H1 (cell line): ENCODE measurements around the gene ASTN2. TPM values are rescaled to one million over a fixed set of nuclear protein-coding genes. Genes with fewer than 3 reads are reported as not detected.

Source experiments
- CTCF ChIA-PET: fragments of 300-600 bp; sonication (Branson Sonifier 250); formaldehyde crosslinking; loops from one replicate; lab custom pipeline; 2021; ENCODE audit not compliant: partially characterized antibody; lab: Charles Lee
- POLR2A ChIA-PET: fragments of 300-600 bp; sonication (Branson Sonifier 250); formaldehyde crosslinking; loops from one replicate; lab custom pipeline; 2021; ENCODE audit warnings: inconsistent platforms; ENCODE audit not compliant: partially characterized antibody; lab: Charles Lee
- DNase-seq, 2 experiments: peaks; one replicate each; pipeline versions ENCODE4 v3.0.0 to v3.0.0-alpha.2; 2010 to 2022; ENCODE audit warnings: low spot score in 2 of 2, low read depth in 1 of 2, mixed read lengths in 1 of 2
- FAIRE-seq: peaks from 2 replicates; lab custom pipeline; 2011; peaks lifted over from hg19 to GRCh38; lab: Jason Lieb, UNC
- H2AFZ ChIP-seq: 2 replicates; pipeline ENCODE4 v1.8.1; 2012; ENCODE audit warnings: low read length, inconsistent platforms
- H2AK5ac ChIP-seq: 2 replicates; pipeline ENCODE4 v1.6.1; 2013; ENCODE audit warnings: low read depth, low read length
- H2BK120ac ChIP-seq: replicated peaks from 2 replicates; pipeline ENCODE3; 2013; ENCODE audit warnings: low read depth, low read length, inconsistent platforms
- H2BK12ac ChIP-seq: 2 replicates; pipeline ENCODE4 v1.6.1; 2013; ENCODE audit warnings: low read depth, low read length
- H2BK15ac ChIP-seq: 2 replicates; pipeline ENCODE4 v1.6.1; 2013; ENCODE audit warnings: low read length
- H2BK20ac ChIP-seq: 2 replicates; pipeline ENCODE4 v1.6.1; 2013; ENCODE audit warnings: low read length
- H2BK5ac ChIP-seq: 2 replicates; pipeline ENCODE4 v1.6.1; 2013; ENCODE audit warnings: low read depth, low read length
- H3K14ac ChIP-seq: 2 replicates; pipeline ENCODE4 v1.6.1; 2013; ENCODE audit warnings: inconsistent platforms; ENCODE audit not compliant: insufficient read length
- H3K18ac ChIP-seq: 2 replicates; pipeline ENCODE4 v1.6.1; 2013; ENCODE audit warnings: low read length; ENCODE audit errors: extremely low read depth
- H3K23ac ChIP-seq: 2 replicates; pipeline ENCODE4 v1.6.1; 2013; ENCODE audit warnings: inconsistent platforms; ENCODE audit not compliant: insufficient read length
- H3K23me2 ChIP-seq: 2 replicates; pipeline ENCODE4 v1.6.1; 2013; ENCODE audit warnings: low read depth, low read length
- H3K27ac ChIP-seq: 2 replicates; pipeline ENCODE4 v1.6.1; 2011; ENCODE audit warnings: low read depth, low read length, inconsistent platforms
- H3K27me3 ChIP-seq, 4 experiments: replicated peaks in 1 of 4; 1 replicate in 1 of 4; 2 replicates in 3 of 4; pipeline versions ENCODE4 v1.6.1 to v1.8.1; 2011 to 2013; ENCODE audit warnings: low read length in 3 of 4, mild to moderate bottlenecking in 3 of 4, inconsistent platforms in 2 of 4, mixed read lengths in 2 of 4, moderate library complexity in 1 of 4; ENCODE audit not compliant: control insufficient read depth in 3 of 4, insufficient read depth in 3 of 4; ENCODE audit errors: extremely low read depth in 1 of 4
- H3K36me3 ChIP-seq, 4 experiments: 2 replicates each; pipeline versions ENCODE4 v1.6.1 to v1.8.1; 2011 to 2013; ENCODE audit warnings: mild to moderate bottlenecking in 4 of 4, low read length in 3 of 4, moderate library complexity in 2 of 4, control low read depth in 1 of 4, inconsistent platforms in 1 of 4; ENCODE audit not compliant: insufficient read depth in 4 of 4, control insufficient read depth in 2 of 4
- H3K4ac ChIP-seq: replicated peaks from 2 replicates; pipeline ENCODE3; 2013; ENCODE audit warnings: low read length, low read depth, mixed read lengths, inconsistent platforms; ENCODE audit not compliant: insufficient read length
- H3K4me1 ChIP-seq, 4 experiments: replicated peaks in 1 of 4; 1 replicate in 1 of 4; 2 replicates in 3 of 4; pipeline versions ENCODE4 v1.6.1 to v1.8.1; 2011 to 2013; ENCODE audit warnings: low read length in 3 of 4, inconsistent platforms in 2 of 4, mixed read lengths in 1 of 4; ENCODE audit not compliant: insufficient read depth in 4 of 4, control insufficient read depth in 3 of 4
- H3K4me2 ChIP-seq, 2 experiments: 2 replicates each; pipeline versions ENCODE4 v1.6.1 to v1.8.1; 2011 to 2013; ENCODE audit warnings: low read depth in 2 of 2, low read length in 2 of 2, control low read depth in 1 of 2, inconsistent platforms in 1 of 2, mild to moderate bottlenecking in 1 of 2; ENCODE audit not compliant: insufficient read depth in 1 of 2
- H3K4me3 ChIP-seq, 4 experiments: fragments of 200-600, 300-600 bp in 1 of 4; sonication (generic), shearing (Covaris generic), sonication (Bioruptor Twin) in 1 of 4; 2 replicates each; pipeline versions ENCODE4 v1.5.1 to v1.8.1; 2011 to 2016; ENCODE audit warnings: low read length in 4 of 4, low read depth in 3 of 4, control low read depth in 2 of 4, inconsistent platforms in 2 of 4, mild to moderate bottlenecking in 2 of 4, mixed read lengths in 1 of 4, moderate library complexity in 1 of 4; ENCODE audit not compliant: insufficient read depth in 2 of 4; ENCODE audit errors: extremely low read depth in 1 of 4
- H3K56ac ChIP-seq: replicated peaks from 2 replicates; pipeline ENCODE3; 2013; ENCODE audit warnings: low read depth, mild to moderate bottlenecking, mixed read lengths, low read length, inconsistent platforms; ENCODE audit not compliant: insufficient read length
- H3K79me1 ChIP-seq: 2 replicates; pipeline ENCODE4 v1.6.1; 2013; ENCODE audit warnings: low read depth, low read length, control low read depth
- H3K79me2 ChIP-seq, 2 experiments: 2 replicates each; pipeline versions ENCODE4 v1.6.1 to v1.8.1; 2012 to 2013; ENCODE audit warnings: low read length in 2 of 2, mild to moderate bottlenecking in 2 of 2, inconsistent platforms in 1 of 2; ENCODE audit not compliant: insufficient read depth in 2 of 2, control insufficient read depth in 1 of 2
- H3K9ac ChIP-seq, 4 experiments: replicated peaks in 1 of 4; 1 replicate in 1 of 4; 2 replicates in 3 of 4; pipeline versions ENCODE4 v1.6.1 to v1.8.1; 2011 to 2013; ENCODE audit warnings: low read depth in 3 of 4, low read length in 3 of 4, control low read depth in 2 of 4, mild to moderate bottlenecking in 2 of 4, moderate library complexity in 2 of 4, inconsistent platforms in 1 of 4; ENCODE audit errors: extremely low read depth in 1 of 4
- H3K9me3 ChIP-seq, 2 experiments: 2 replicates each; pipeline versions ENCODE4 v1.6.1 to v1.8.1; 2012 to 2013; ENCODE audit warnings: mild to moderate bottlenecking in 2 of 2, moderate library complexity in 2 of 2, control low read depth in 1 of 2, inconsistent platforms in 1 of 2, low read depth in 1 of 2, low read length in 1 of 2, mixed read lengths in 1 of 2; ENCODE audit not compliant: insufficient read depth in 2 of 2
- H4K20me1 ChIP-seq, 2 experiments: replicated peaks in 1 of 2; 2 replicates each; pipeline versions ENCODE3 to v1.8.1; 2011 to 2013; ENCODE audit warnings: inconsistent platforms in 2 of 2, low read length in 2 of 2, mild to moderate bottlenecking in 1 of 2; ENCODE audit not compliant: insufficient read depth in 2 of 2, control insufficient read depth in 1 of 2
- H4K5ac ChIP-seq: 2 replicates; pipeline ENCODE4 v1.6.1; 2013; ENCODE audit warnings: low read length, low read depth, mixed read lengths, inconsistent platforms; ENCODE audit not compliant: insufficient read length
- H4K8ac ChIP-seq: 2 replicates; pipeline ENCODE4 v1.8.0; 2013; ENCODE audit warnings: mild to moderate bottlenecking, moderate library complexity, low read length, inconsistent platforms; ENCODE audit not compliant: insufficient read depth; ENCODE audit errors: extremely low read depth
- H4K91ac ChIP-seq: replicated peaks from 2 replicates; pipeline ENCODE3; 2013; ENCODE audit warnings: low read length, mixed read lengths, inconsistent platforms; ENCODE audit not compliant: insufficient read length
- BRCA1 ChIP-seq: IDR thresholded peaks from 2 replicates; pipeline ENCODE4 v1.6.1; 2012; ENCODE audit warnings: low read depth, low read length, improper control_type of control experiment
- CREB1 ChIP-seq: IDR thresholded peaks from 2 replicates; pipeline ENCODE4 v1.6.1; 2012; ENCODE audit warnings: inconsistent platforms
- GABPA ChIP-seq: IDR thresholded peaks from 2 replicates; pipeline ENCODE4 v1.6.1; 2011; ENCODE audit warnings: mild to moderate bottlenecking, low read length, moderate library complexity, borderline replicate concordance; ENCODE audit not compliant: insufficient read depth
- HDAC2 ChIP-seq, 2 experiments: fragments of 300-600 bp in 1 of 2; sonication (generic) in 1 of 2; IDR thresholded peaks; 2 replicates each; pipeline ENCODE4 v1.6.1; 2011 to 2012; ENCODE audit warnings: low read depth in 2 of 2, low read length in 2 of 2, mild to moderate bottlenecking in 2 of 2, moderate library complexity in 2 of 2, borderline replicate concordance in 1 of 2, inconsistent platforms in 1 of 2
- KDM5A ChIP-seq: fragments of 200-600 bp; IDR thresholded peaks from 2 replicates; pipeline ENCODE4 v1.7.1; 2012; ENCODE audit warnings: mild to moderate bottlenecking, low read length, inconsistent platforms, mixed read lengths
- MAX ChIP-seq: IDR thresholded peaks from 2 replicates; pipeline ENCODE4 v1.6.1; 2012; ENCODE audit warnings: inconsistent platforms
- PHF8 ChIP-seq: fragments of 200-600 bp; sonication (generic); conservative IDR thresholded peaks from 2 replicates; pipeline ENCODE4 v1.7.1; 2012; ENCODE audit warnings: low read depth, mild to moderate bottlenecking, inconsistent platforms, low read length, moderate library complexity
- RXRA ChIP-seq: IDR thresholded peaks from 2 replicates; pipeline ENCODE4 v1.6.1; 2011; ENCODE audit warnings: low read depth, mild to moderate bottlenecking, low read length, moderate library complexity; ENCODE audit not compliant: insufficient read depth
- SAP30 ChIP-seq: fragments of 300-600 bp; sonication (generic); IDR thresholded peaks from 2 replicates; pipeline ENCODE4 v1.7.1; 2012; ENCODE audit warnings: low read length, moderate library complexity, mild to moderate bottlenecking, inconsistent platforms; ENCODE audit not compliant: insufficient read depth, insufficient replicate concordance
- SUZ12 ChIP-seq: fragments of 200-600 bp; sonication (generic); IDR thresholded peaks from 2 replicates; pipeline ENCODE4 v1.6.1; 2012; ENCODE audit warnings: mild to moderate bottlenecking, inconsistent platforms, low read length, moderate library complexity, mixed read lengths
- TAF1 ChIP-seq: IDR thresholded peaks from 2 replicates; pipeline ENCODE4 v1.6.1; 2011; ENCODE audit warnings: mild to moderate bottlenecking, low read depth, low read length
- TCF12 ChIP-seq: IDR thresholded peaks from 2 replicates; pipeline ENCODE4 v1.6.1; 2011; ENCODE audit warnings: low read depth, mild to moderate bottlenecking, low read length
- WGBS, 2 experiments: shearing (Covaris generic) in 1 of 2; methylation state at CpG; one replicate each; pipeline versions ENCODE4 v1.1.6 to v1.1.7; 2013 to 2015; ENCODE audit warnings: low lambda C conversion rate in 2 of 2, mixed read lengths in 2 of 2, inconsistent platforms in 1 of 2, low coverage in 1 of 2, missing lambda C conversion rate in 1 of 2; ENCODE audit not compliant: insufficient replicate concordance in 2 of 2, insufficient coverage in 1 of 2, insufficient read length in 1 of 2; ENCODE audit errors: extremely low coverage in 1 of 2, missing lambda C conversion rate in 1 of 2; 5-methylcytosine and 5-hydroxymethylcytosine counted together
- polyA plus RNA-seq, 7 experiments: library from polyadenylated mRNA; depleted of rRNA in 3 of 7; stranded (reverse) in 5 of 7; unstranded in 2 of 7; fragments of >200 nt in 5 of 7; fragments of 200-250 nt in 2 of 7; gene quantifications; 1 replicate in 5 of 7; 2 replicates in 1 of 7; 4 replicates in 1 of 7; pipeline versions ENCODE4 v1.2.1 to v1.2.3, GENCODE V29; 2011 to 2013; ENCODE audit warnings: missing spikeins in 2 of 7, mixed read lengths in 2 of 7
- total RNA-seq: library from RNA; stranded (reverse); fragmentation: NEBNext Ultra II Directional; extraction: Animal tissue kit (Norgen Biotek cat#: 25700); gene quantifications from 2 replicates; pipeline ENCODE4 v1.2.1, GENCODE V29; 2021

ASTN2 gene
- total and polyA plus RNA-seq, 2 of the 8 experiments (the other 6 are each of a cell fraction or from before 2014, with no cell fraction given): 8.2 to 13.7 TPM

GRCh38 chr9:116524778-116525470, 889.9 kb downstream of the ASTN2 start:
- H3K14ac ChIP-seq: no peak overlapping the region
- FAIRE-seq (no peak), DNase-seq (no peak)
- no peak overlapping the region for H2BK5ac ChIP-seq
- H2AK5ac ChIP-seq: no peak overlapping the region
- no peak overlapping the region for H3K4me2 ChIP-seq
- H2BK12ac ChIP-seq: no peak overlapping the region
- H3K27me3 ChIP-seq: no peaks in the 10 kb centered on the region
- no peak overlapping the region for H3K18ac ChIP-seq
- H3K4me1 ChIP-seq: no peaks in the 10 kb centered on the region
- H2BK120ac ChIP-seq: no peak overlapping the region
- H4K8ac ChIP-seq: no peak overlapping the region
- no peak overlapping the region for H3K23ac ChIP-seq
- H4K20me1 ChIP-seq: no peaks in the 10 kb centered on the region
- H3K36me3 ChIP-seq: no peaks in the 10 kb centered on the region
- H3K4me3 ChIP-seq: no peak overlapping the region
- H3K27ac ChIP-seq: no peak overlapping the region
- no peaks in the 10 kb centered on the region for H3K79me1 ChIP-seq
- H2BK15ac ChIP-seq: no peak overlapping the region
- ChIA-PET POLR2A (no interaction called here), CTCF (interaction anchor here (1.1 kb wide), 1 partner anchor 30 kb away, joined by 3 read pairs; no protein-coding TSS in a partner anchor)
- no peak overlapping the region for H4K5ac ChIP-seq
- no peak overlapping the region for H2AFZ ChIP-seq
- H3K56ac ChIP-seq: no peak overlapping the region
- H3K79me2 ChIP-seq: no peaks in the 10 kb centered on the region
- no peak overlapping the region for H4K91ac ChIP-seq
- H3K23me2 ChIP-seq: no peaks in the 10 kb centered on the region; the same call in 1 of the 2 replicates
- no peak overlapping the region for H3K4ac ChIP-seq
- H2BK20ac ChIP-seq: no peak overlapping the region
- no peak overlapping the region for H3K9ac ChIP-seq
- peaks cover 7 to 10% of the 10 kb centered on the region in 2 experiments; a peak in 2 of 4 replicates for H3K9me3 ChIP-seq
- WGBS, 2 experiments: 89% methylated on average over 3 of the region's 3 CpGs; no CpG with 5 or more reads in 1 of the 2 experiments
- TF ChIP-seq SAP30: no peak
- no peak for TF ChIP-seq PHF8
- TF ChIP-seq TAF1: no peak
- no peak for TF ChIP-seq CREB1
- no peak for TF ChIP-seq KDM5A
- TF ChIP-seq BRCA1: no peak
- TF ChIP-seq RXRA: no peak
- TF ChIP-seq TCF12: no peak
- no peak for TF ChIP-seq MAX
- TF ChIP-seq HDAC2 (IDR thresholded peaks at IDR 0.05; ENCODE audit: borderline replicate concordance in 1 of 2, low read depth in 2 of 2, low read length in 2 of 2): no peak
- no peak for TF ChIP-seq GABPA
- TF ChIP-seq SUZ12: no peak
